Measurements from ENCODE around the gene TTR. TPM values are rescaled to one million over a fixed set of nuclear protein-coding genes. Genes with fewer than 3 reads are reported as not detected.

TTR gene
- total RNA-seq, 2 donors from 2014 or later = 1.7 to 2.8 TPM

DNA sequence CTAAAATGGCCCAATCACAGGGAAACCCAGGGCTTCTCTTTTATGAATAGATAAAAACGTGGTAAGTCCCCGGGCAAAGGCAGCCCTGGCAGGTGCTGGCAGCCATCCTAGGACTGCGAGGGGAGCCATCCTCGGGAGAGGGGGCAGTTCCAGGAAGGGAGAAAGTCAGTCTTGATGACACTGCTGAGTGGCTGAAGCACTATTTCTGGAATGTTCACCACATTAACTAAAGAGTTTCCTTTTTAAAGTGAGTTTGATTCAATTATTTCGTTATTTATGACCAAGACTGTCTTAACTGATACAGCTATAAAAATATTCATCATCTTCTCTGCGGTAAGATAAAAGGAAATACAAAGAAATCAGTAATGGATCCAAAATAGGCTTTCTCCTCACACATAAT, 20.4 kb downstream of the TTR start:
- no peaks in the 10 kb centered on the region for H3K9me3 ChIP-seq
- no peak overlapping the region for H3K27ac ChIP-seq
- H3K4me1 ChIP-seq = no peaks in the 10 kb centered on the region
- TF ChIP-seq, protein P1, sequence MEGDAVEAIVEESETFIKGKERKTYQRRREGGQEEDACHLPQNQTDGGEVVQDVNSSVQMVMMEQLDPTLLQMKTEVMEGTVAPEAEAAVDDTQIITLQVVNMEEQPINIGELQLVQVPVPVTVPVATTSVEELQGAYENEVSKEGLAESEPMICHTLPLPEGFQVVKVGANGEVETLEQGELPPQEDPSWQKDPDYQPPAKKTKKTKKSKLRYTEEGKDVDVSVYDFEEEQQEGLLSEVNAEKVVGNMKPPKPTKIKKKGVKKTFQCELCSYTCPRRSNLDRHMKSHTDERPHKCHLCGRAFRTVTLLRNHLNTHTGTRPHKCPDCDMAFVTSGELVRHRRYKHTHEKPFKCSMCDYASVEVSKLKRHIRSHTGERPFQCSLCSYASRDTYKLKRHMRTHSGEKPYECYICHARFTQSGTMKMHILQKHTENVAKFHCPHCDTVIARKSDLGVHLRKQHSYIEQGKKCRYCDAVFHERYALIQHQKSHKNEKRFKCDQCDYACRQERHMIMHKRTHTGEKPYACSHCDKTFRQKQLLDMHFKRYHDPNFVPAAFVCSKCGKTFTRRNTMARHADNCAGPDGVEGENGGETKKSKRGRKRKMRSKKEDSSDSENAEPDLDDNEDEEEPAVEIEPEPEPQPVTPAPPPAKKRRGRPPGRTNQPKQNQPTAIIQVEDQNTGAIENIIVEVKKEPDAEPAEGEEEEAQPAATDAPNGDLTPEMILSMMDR (IDR thresholded peaks at IDR 0.05) = no peak
- no peak overlapping the region for H3K9ac ChIP-seq (ENCODE audit: low read depth in 2 of 2, low read length in 2 of 2)
- intact Hi-C loops (cut with DNase I) = no loop called here
- DNase-seq = no peak
- no peaks in the 10 kb centered on the region for H3K27me3 ChIP-seq
- H3K4me3 ChIP-seq = no peak overlapping the region
- H3K36me3 ChIP-seq = no peaks in the 10 kb centered on the region

DNA sequence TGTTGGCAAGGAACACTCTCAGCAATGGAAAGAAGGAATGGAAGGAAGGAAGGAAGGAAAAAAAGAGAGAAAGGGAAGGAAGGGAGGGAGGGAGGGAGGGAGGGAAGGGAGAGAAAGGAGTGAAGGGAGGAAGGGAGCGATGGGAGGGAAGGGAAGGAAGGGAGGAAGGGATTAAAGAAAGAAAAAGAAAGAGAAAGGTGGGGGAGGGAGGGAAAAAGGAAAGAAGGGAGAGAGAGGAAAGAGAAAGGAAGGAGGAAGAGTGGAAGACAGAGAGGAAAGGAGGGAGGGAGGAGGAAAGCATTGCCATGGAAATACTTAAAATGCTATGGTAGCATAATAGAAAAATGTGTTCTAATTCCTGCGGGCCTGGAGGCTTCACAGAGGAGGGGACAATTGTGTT, 22.4 kb downstream of the TTR start:
- H3K4me3 ChIP-seq = no peak overlapping the region

DNA sequence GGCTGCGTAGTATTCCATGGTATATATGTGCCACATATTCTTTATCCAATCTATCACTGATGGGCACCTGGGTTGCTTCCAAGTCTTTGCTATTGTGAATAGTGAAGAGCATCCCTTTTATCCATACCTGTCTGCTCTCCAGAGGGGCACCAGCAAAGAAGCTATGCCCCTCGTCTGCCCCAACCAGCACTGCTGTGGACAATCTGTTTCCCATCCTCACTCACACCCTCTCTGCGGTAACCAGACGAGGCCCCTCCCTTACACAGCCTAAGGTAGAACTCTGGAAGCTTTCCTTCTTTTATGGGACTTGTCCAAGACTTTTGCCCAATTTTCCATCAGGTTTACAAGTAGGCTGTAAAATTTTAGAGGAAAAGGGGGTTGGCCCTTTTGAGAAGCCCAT, 24.9 kb downstream of the TTR start:
- Histone ChIP-seq H3K36me3 (no peaks in the 10 kb centered on the region), H3K9me3 (no peaks in the 10 kb centered on the region), H3K9ac (ENCODE audit: low read depth in 2 of 2, low read length in 2 of 2) (no peak overlapping the region), H3K4me1 (no peaks in the 10 kb centered on the region), H3K27ac (no peak overlapping the region), H3K27me3 (no peaks in the 10 kb centered on the region), H3K4me3 (no peak overlapping the region)
- TF ChIP-seq, protein P1 (IDR thresholded peaks at IDR 0.05) = no peak
- intact Hi-C loops (cut with DNase I) = no loop called here
- no peak for DNase-seq

More for the DNA sequence above, 22.4 kb downstream of the TTR start:
- Histone ChIP-seq H3K4me1 (no peaks in the 10 kb centered on the region), H3K9me3 (no peaks in the 10 kb centered on the region), H3K27ac (no peak overlapping the region), H3K9ac (ENCODE audit: low read depth in 2 of 2, low read length in 2 of 2) (no peak overlapping the region), H3K36me3 (no peaks in the 10 kb centered on the region), H3K27me3 (no peaks in the 10 kb centered on the region)
- intact Hi-C loops (cut with DNase I) = no loop called here
- TF ChIP-seq, protein P1 (IDR thresholded peaks at IDR 0.05) = no peak
- no peak for DNase-seq

DNA sequence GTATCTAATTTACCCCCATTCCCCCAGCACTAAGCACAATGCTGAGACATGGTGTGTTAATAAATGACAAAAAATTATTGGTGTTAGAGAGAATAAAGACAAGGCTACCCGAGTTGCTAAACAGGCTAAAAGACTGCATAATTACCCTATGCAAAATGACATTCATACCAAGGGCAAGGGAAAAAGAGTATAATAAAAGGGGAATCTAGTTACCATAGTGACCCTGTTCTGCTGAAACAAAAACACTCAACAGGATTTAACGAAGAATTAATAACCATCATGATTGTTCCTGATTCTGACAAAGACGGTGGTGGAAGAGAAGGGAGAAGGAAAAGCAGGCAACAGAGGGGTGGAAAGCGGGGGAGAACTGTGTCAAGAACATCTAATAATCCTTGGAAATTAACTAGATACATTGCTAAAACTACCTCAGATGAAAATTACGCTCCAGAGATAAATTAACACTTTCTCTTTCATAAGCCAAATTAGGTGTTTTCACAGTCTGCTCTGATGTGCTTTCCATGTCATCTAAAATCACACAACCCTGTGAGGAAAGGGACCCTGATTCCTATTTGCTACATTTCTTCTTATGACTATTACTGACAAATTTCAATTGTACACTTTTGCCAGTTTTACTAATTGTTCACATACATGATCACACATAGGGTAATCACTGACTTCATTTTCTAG, 25.5 kb downstream of the TTR start:
- DNase-seq = no peak
- no peaks in the 10 kb centered on the region for H3K4me1 ChIP-seq
- H3K9ac ChIP-seq (ENCODE audit: low read depth in 2 of 2, low read length in 2 of 2) = no peak overlapping the region
- H3K36me3 ChIP-seq = no peaks in the 10 kb centered on the region
- intact Hi-C loops (cut with DNase I) = no loop called here
- TF ChIP-seq, protein P1 (IDR thresholded peaks at IDR 0.05) = no peak
- no peak overlapping the region for H3K27ac ChIP-seq
- H3K4me3 ChIP-seq = no peak overlapping the region
- no peaks in the 10 kb centered on the region for H3K27me3 ChIP-seq
- no peaks in the 10 kb centered on the region for H3K9me3 ChIP-seq

DNA sequence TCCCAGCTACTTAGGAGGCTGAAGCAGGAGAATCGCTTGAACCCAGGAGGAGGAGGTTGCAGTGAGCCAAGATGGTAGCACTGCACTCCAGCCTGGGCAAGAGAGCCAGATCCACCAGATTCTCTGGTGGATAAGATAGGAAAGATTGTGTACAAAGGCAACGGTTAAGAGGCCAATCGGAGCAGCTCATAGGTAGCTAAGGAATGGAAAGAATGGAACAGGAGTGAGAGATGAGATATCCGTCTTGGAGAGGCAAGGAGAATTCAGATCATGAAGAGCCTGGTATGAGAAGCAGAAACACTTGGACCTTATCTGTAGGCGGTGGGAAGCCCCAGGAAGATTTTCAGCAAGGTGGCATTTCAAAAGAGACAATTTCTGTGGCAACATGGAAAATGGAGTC, 27.1 kb downstream of the TTR start:
- intact Hi-C loops (cut with DNase I) = no loop called here
- H3K4me3 ChIP-seq = no peak overlapping the region
- H3K4me1 ChIP-seq = no peaks in the 10 kb centered on the region
- TF ChIP-seq, protein P1 (IDR thresholded peaks at IDR 0.05) = no peak
- no peaks in the 10 kb centered on the region for H3K27me3 ChIP-seq
- H3K9ac ChIP-seq (ENCODE audit: low read depth in 2 of 2, low read length in 2 of 2) = no peak overlapping the region
- no peaks in the 10 kb centered on the region for H3K36me3 ChIP-seq
- no peak overlapping the region for H3K27ac ChIP-seq
- DNase-seq = no peak
- no peaks in the 10 kb centered on the region for H3K9me3 ChIP-seq
